ENCODE data around the gene GABRA5.
"Not testable (repeated sequence)": the region's sequence is repeated elsewhere in the genome, so short reads cannot be mapped to it uniquely, and the experiment has no call there.

GABRA5 gene

GRCh38 chr15:26866298-26867199 is at the start of gene GABRA5:
Gene GABRA5 (plus strand): TSS chr15:26867062. CDS start chr15:26869249, 2,187 bp downstream.
- no peak for DNase-seq (ENCODE audit: low read depth)

- DNase-seq (ENCODE audit: low read depth) = not testable (repeated sequence)
Measured at GRCh38 chr15:26831191-26831590, 35.7 kb upstream of the GABRA5 start.

- DNase-seq (ENCODE audit: low read depth) = no peak
Measured at GRCh38 chr15:26831951-26832350, 34.9 kb upstream of the GABRA5 start.

- no peak for DNase-seq (ENCODE audit: low read depth)
Measured at GRCh38 chr15:26838742-26839460, 28.0 kb upstream of the GABRA5 start.

- DNase-seq (ENCODE audit: low read depth) = no peak
Measured at GRCh38 chr15:26841514-26841913, 25.3 kb upstream of the GABRA5 start.

- DNase-seq (ENCODE audit: low read depth) = no peak
Measured at GRCh38 chr15:26841941-26842340, 24.9 kb upstream of the GABRA5 start.

GRCh38 chr15:26842391-26842790 is 24.5 kb upstream of the GABRA5 start:
- DNase-seq (ENCODE audit: low read depth) = no peak

GRCh38 chr15:26844901-26845300 is 22.0 kb upstream of the GABRA5 start:
- DNase-seq (ENCODE audit: low read depth) = no peak

- no peak for DNase-seq (ENCODE audit: low read depth)
Measured at GRCh38 chr15:26848498-26848897, 18.4 kb upstream of the GABRA5 start.

- no peak for DNase-seq (ENCODE audit: low read depth)
Measured at GRCh38 chr15:26850161-26850560, 16.7 kb upstream of the GABRA5 start.

GRCh38 chr15:26852980-26853379 is 13.9 kb upstream of the GABRA5 start:
- DNase-seq (ENCODE audit: low read depth) = no peak

GRCh38 chr15:26854435-26854834 is 12.4 kb upstream of the GABRA5 start:
- no peak for DNase-seq (ENCODE audit: low read depth)

GRCh38 chr15:26864664-26865191 is 2.1 kb upstream of the GABRA5 start:
- DNase-seq (ENCODE audit: low read depth) = no peak

- no peak for DNase-seq (ENCODE audit: low read depth)
Measured at GRCh38 chr15:26867200-26868007, 542 bp downstream of the GABRA5 start.

- no peak for DNase-seq (ENCODE audit: low read depth)
Measured at GRCh38 chr15:26868029-26868685, 1.3 kb downstream of the GABRA5 start.

- DNase-seq (ENCODE audit: low read depth) = no peak
Measured at GRCh38 chr15:26869628-26870027, 2.8 kb downstream of the GABRA5 start.

- no peak for DNase-seq (ENCODE audit: low read depth)
Measured at GRCh38 chr15:26870346-26870745, 3.5 kb downstream of the GABRA5 start.

GRCh38 chr15:26872206-26872605 is 5.3 kb downstream of the GABRA5 start:
- DNase-seq (ENCODE audit: low read depth) = no peak

GRCh38 chr15:26873846-26874245 is 7.0 kb downstream of the GABRA5 start:
- DNase-seq (ENCODE audit: low read depth) = no peak

- no peak for DNase-seq (ENCODE audit: low read depth)
Measured at GRCh38 chr15:26874774-26875475, 8.1 kb downstream of the GABRA5 start.

GRCh38 chr15:26875476-26875850 is 8.6 kb downstream of the GABRA5 start:
- DNase-seq (ENCODE audit: low read depth) = no peak
